ENCODE results near the gene UIMC1. TPM values are rescaled to one million over a fixed set of nuclear protein-coding genes. Genes with fewer than 3 reads are reported as not detected.
"Not testable (repeated sequence)": the region's sequence is repeated elsewhere in the genome, so short reads cannot be mapped to it uniquely, and the experiment has no call there.

UIMC1 gene
- polyA plus RNA-seq, 3 donors: 14.8 to 35.6 (median 19.1) TPM

DNA sequence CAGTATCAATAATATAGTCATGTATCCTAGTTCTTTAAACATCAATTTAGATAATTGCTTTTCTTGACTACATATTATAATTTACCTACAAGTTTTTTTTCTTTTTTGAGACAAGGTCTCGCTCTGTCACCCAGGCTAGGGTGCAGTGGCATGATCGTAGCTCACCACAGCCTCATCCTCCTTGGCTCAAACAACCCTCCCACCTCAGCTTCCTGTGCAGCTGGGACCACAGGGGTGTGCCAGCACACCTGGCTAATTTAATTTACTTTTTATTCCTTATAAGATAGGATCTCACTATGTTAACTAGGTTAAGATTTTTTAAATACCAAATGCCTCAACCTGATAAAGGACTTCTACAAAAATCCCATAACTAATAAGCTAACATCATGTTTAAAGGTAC lies 21.1 kb downstream of the UIMC1 start:
- Histone ChIP-seq H3K27me3 (ENCODE audit: control insufficient read depth in 2 of 2, insufficient read depth in 2 of 2, low read length in 2 of 2) (no peaks in the 10 kb centered on the region), H3K9ac (ENCODE audit: insufficient read depth, low read length, poor library complexity, severe bottlenecking) (no peak overlapping the region), H3K4me1 (ENCODE audit: control insufficient read depth in 1 of 2, insufficient read depth in 2 of 2, low read length in 2 of 2) (no peaks in the 10 kb centered on the region), H3K4me2 (replicated peaks; ENCODE audit: extremely low read depth, low read length, poor library complexity, severe bottlenecking) (no peak overlapping the region), H3K4me3 (replicated peaks in 1 of 3; ENCODE audit: low read depth in 2 of 3, low read length in 3 of 3) (no peak overlapping the region), H3K36me3 (replicated peaks in 1 of 2; ENCODE audit: control insufficient read depth in 1 of 2, insufficient read depth in 2 of 2, low read length in 2 of 2) (peaks cover 12 to 21% of the 10 kb centered on the region in 2 donors), H2AFZ (ENCODE audit: insufficient read depth, low read depth, low read length, poor library complexity, severe bottlenecking) (no peak overlapping the region), H3K27ac (ENCODE audit: low read depth in 1 of 2, low read length in 2 of 2) (no peak overlapping the region), H3K79me2 (ENCODE audit: insufficient read depth, low read length) (peaks cover 92% of the 10 kb centered on the region), H3K9me3 (replicated peaks in 1 of 2; ENCODE audit: control insufficient read depth in 1 of 2, insufficient read depth in 1 of 2, low read length in 2 of 2) (peaks cover 0 to 8% of the 10 kb centered on the region in 2 donors), H4K20me1 (ENCODE audit: insufficient read depth, low read length) (peaks cover 56% of the 10 kb centered on the region)
- TF ChIP-seq CTCF (IDR thresholded peaks at IDR 0.05): no peak
- peaks cover 0 to 2% (median 0%) of the 10 kb centered on the region in 3 donors for H3K27me3 Mint-ChIP-seq (ENCODE audit: low read depth in 3 of 3)
- peaks cover 18 to 49% of the 10 kb centered on the region in 2 donors for H3K36me3 Mint-ChIP-seq
- H3K4me1 Mint-ChIP-seq: peaks cover 7% of the 10 kb centered on the region
- DNase-seq: no peak
- no peak overlapping the region for H3K4me3 Mint-ChIP-seq
- H3K27ac Mint-ChIP-seq: peak overlapping the region in 2 of 7 donors; percentile 37 to 58
- intact Hi-C loops (cut with micrococcal nuclease): no loop called here
- H3K9me3 Mint-ChIP-seq: peaks cover 0 to 3% (median 3%) of the 10 kb centered on the region in 7 donors
- 100% methylated on average over 1 of the region's 2 CpGs for WGBS (ENCODE audit: insufficient coverage)

GRCh38 chr5:176984176-176984575 lies 22.4 kb downstream of the UIMC1 start:
- Histone ChIP-seq H4K20me1 (ENCODE audit: insufficient read depth, low read length) (peaks cover 67% of the 10 kb centered on the region), H3K79me2 (ENCODE audit: insufficient read depth, low read length) (peaks cover 90% of the 10 kb centered on the region), H3K36me3 (replicated peaks in 1 of 2; ENCODE audit: control insufficient read depth in 1 of 2, insufficient read depth in 2 of 2, low read length in 2 of 2) (peaks cover 25 to 33% of the 10 kb centered on the region in 2 donors)
- H3K9me3 ChIP-seq (replicated peaks in 1 of 2; ENCODE audit: control insufficient read depth in 1 of 2, insufficient read depth in 1 of 2, low read length in 2 of 2); H3K4me1 ChIP-seq (ENCODE audit: control insufficient read depth in 1 of 2, insufficient read depth in 2 of 2, low read length in 2 of 2); H2AFZ ChIP-seq (ENCODE audit: insufficient read depth, low read depth, low read length, poor library complexity, severe bottlenecking); H3K27ac ChIP-seq (ENCODE audit: low read depth in 1 of 2, low read length in 2 of 2); H3K4me1 Mint-ChIP-seq; H3K4me3 ChIP-seq (replicated peaks in 1 of 3; ENCODE audit: low read depth in 2 of 3, low read length in 3 of 3); DNase-seq; H3K4me3 Mint-ChIP-seq; H3K27me3 Mint-ChIP-seq (ENCODE audit: low read depth in 3 of 3); H3K27me3 ChIP-seq (ENCODE audit: control insufficient read depth in 2 of 2, insufficient read depth in 2 of 2, low read length in 2 of 2); H3K9ac ChIP-seq (ENCODE audit: insufficient read depth, low read length, poor library complexity, severe bottlenecking); H3K9me3 Mint-ChIP-seq; H3K4me2 ChIP-seq (replicated peaks; ENCODE audit: extremely low read depth, low read length, poor library complexity, severe bottlenecking); intact Hi-C loops (cut with micrococcal nuclease): not testable (repeated sequence)
- peaks cover 28 to 57% of the 10 kb centered on the region in 2 donors for H3K36me3 Mint-ChIP-seq
- H3K27ac Mint-ChIP-seq: peak overlapping the region in 5 of 7 donors; percentile 17 to 60 (median 47)
- WGBS (ENCODE audit: insufficient coverage): 98% methylated on average over 20 of the region's 28 CpGs

DNA sequence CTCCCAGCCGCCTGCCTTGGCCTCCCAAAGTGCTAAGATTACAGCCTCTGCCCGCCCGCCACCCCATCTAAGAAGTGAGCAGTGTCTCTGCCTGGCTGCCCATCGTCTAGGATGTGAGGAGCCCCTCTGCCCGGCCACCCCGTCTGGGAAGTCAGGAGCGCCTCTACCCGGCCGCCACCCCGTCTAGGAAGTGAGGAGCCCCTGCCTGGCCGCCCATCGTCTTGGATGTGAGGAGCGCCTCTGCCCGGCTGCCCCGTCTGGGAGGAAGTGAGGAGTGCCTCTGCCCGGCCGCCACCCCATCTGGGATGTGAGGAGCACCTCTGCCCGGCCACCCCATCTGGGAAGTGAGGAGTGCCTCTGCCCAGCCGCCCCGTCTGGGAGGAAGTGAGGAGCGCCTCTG lies 23.0 kb downstream of the UIMC1 start:
- Mint-ChIP-seq H3K36me3 (peaks cover 34 to 62% of the 10 kb centered on the region in 2 donors), H3K27ac (peak overlapping the region in 2 of 7 donors; percentile 16 to 66)
- intact Hi-C loops (cut with micrococcal nuclease); H3K9ac ChIP-seq (ENCODE audit: insufficient read depth, low read length, poor library complexity, severe bottlenecking); H3K4me3 ChIP-seq (replicated peaks in 1 of 3; ENCODE audit: low read depth in 2 of 3, low read length in 3 of 3); H3K4me2 ChIP-seq (replicated peaks; ENCODE audit: extremely low read depth, low read length, poor library complexity, severe bottlenecking); DNase-seq; H3K27me3 ChIP-seq (ENCODE audit: control insufficient read depth in 2 of 2, insufficient read depth in 2 of 2, low read length in 2 of 2); H3K4me3 Mint-ChIP-seq; H3K27me3 Mint-ChIP-seq (ENCODE audit: low read depth in 3 of 3); H3K4me1 Mint-ChIP-seq; H3K4me1 ChIP-seq (ENCODE audit: control insufficient read depth in 1 of 2, insufficient read depth in 2 of 2, low read length in 2 of 2); H2AFZ ChIP-seq (ENCODE audit: insufficient read depth, low read depth, low read length, poor library complexity, severe bottlenecking); H3K9me3 ChIP-seq (replicated peaks in 1 of 2; ENCODE audit: control insufficient read depth in 1 of 2, insufficient read depth in 1 of 2, low read length in 2 of 2); H3K9me3 Mint-ChIP-seq; H3K27ac ChIP-seq (ENCODE audit: low read depth in 1 of 2, low read length in 2 of 2): not testable (repeated sequence)
- Histone ChIP-seq H3K79me2 (ENCODE audit: insufficient read depth, low read length) (peaks cover 90% of the 10 kb centered on the region), H3K36me3 (replicated peaks in 1 of 2; ENCODE audit: control insufficient read depth in 1 of 2, insufficient read depth in 2 of 2, low read length in 2 of 2) (peaks cover 31 to 39% of the 10 kb centered on the region in 2 donors), H4K20me1 (ENCODE audit: insufficient read depth, low read length) (peaks cover 72% of the 10 kb centered on the region)
- 94% methylated on average over 6 of the region's 21 CpGs for WGBS (ENCODE audit: insufficient coverage)

- H3K9ac ChIP-seq (ENCODE audit: insufficient read depth, low read length, poor library complexity, severe bottlenecking); H3K27me3 ChIP-seq (ENCODE audit: control insufficient read depth in 2 of 2, insufficient read depth in 2 of 2, low read length in 2 of 2); H3K4me3 ChIP-seq (replicated peaks in 1 of 3; ENCODE audit: low read depth in 2 of 3, low read length in 3 of 3); H3K27me3 Mint-ChIP-seq (ENCODE audit: low read depth in 3 of 3); H3K4me1 ChIP-seq (ENCODE audit: control insufficient read depth in 1 of 2, insufficient read depth in 2 of 2, low read length in 2 of 2); intact Hi-C loops (cut with micrococcal nuclease); H3K4me1 Mint-ChIP-seq; H2AFZ ChIP-seq (ENCODE audit: insufficient read depth, low read depth, low read length, poor library complexity, severe bottlenecking); H3K4me2 ChIP-seq (replicated peaks; ENCODE audit: extremely low read depth, low read length, poor library complexity, severe bottlenecking); H3K9me3 Mint-ChIP-seq; H3K9me3 ChIP-seq (replicated peaks in 1 of 2; ENCODE audit: control insufficient read depth in 1 of 2, insufficient read depth in 1 of 2, low read length in 2 of 2); H3K4me3 Mint-ChIP-seq; DNase-seq: not testable (repeated sequence)
- peaks cover 31 to 40% of the 10 kb centered on the region in 2 donors for H3K36me3 ChIP-seq (replicated peaks in 1 of 2; ENCODE audit: control insufficient read depth in 1 of 2, insufficient read depth in 2 of 2, low read length in 2 of 2)
- peak overlapping the region in 1 of 2 donors; percentile 44 for H3K27ac ChIP-seq (ENCODE audit: low read depth in 1 of 2, low read length in 2 of 2)
- whole genome bisulfite sequencing (ENCODE audit: insufficient coverage): 97% methylated on average over 5 of the region's 13 CpGs
- peaks cover 74% of the 10 kb centered on the region for H4K20me1 ChIP-seq (ENCODE audit: insufficient read depth, low read length)
- H3K27ac Mint-ChIP-seq: peak overlapping the region in 5 of 7 donors; percentile 16 to 74 (median 67)
- peaks cover 89% of the 10 kb centered on the region for H3K79me2 ChIP-seq (ENCODE audit: insufficient read depth, low read length)
- H3K36me3 Mint-ChIP-seq: peaks cover 34 to 61% of the 10 kb centered on the region in 2 donors
Observed at GRCh38 chr5:176983112-176983511, 23.5 kb downstream of the UIMC1 start.

All from CD14-positive monocyte (primary cell).